GM18858 (cell line): ENCODE measurements around the gene UBE2U.
"Not testable (repeated sequence)": the region's sequence is repeated elsewhere in the genome, so short reads cannot be mapped to it uniquely, and the experiment has no call there.

Experiments used
- ATAC-seq: cut with Tn5 transposase; IDR thresholded peaks from one replicate; pipeline ENCODE4 v1.9.1; 2021; ENCODE audit not compliant: unreplicated experiment

The UBE2U gene

GRCh38 chr1:64239519-64239918 is 36.1 kb downstream of the UBE2U start:
- ATAC-seq: not testable (repeated sequence)

DNA sequence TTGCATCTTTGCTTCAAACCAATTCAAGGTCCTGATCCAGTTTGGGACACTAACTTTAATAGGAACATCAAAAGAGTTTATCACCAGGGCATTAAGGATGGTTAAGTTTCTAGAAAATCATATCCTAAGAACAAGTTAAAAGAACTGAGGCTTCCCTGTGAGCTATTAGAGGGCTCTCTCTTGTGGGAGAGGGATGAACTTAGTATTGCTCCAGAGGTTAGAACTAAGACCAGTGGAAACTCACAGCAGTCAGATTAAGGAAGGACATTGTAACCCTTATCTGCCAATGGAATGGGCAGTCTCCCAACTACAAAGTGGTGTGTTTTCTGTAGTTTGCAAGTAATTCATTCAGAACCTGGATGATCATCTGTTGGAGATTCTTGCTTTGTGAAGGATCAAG is 36.8 kb downstream of the UBE2U start:
- no peak for ATAC-seq

DNA sequence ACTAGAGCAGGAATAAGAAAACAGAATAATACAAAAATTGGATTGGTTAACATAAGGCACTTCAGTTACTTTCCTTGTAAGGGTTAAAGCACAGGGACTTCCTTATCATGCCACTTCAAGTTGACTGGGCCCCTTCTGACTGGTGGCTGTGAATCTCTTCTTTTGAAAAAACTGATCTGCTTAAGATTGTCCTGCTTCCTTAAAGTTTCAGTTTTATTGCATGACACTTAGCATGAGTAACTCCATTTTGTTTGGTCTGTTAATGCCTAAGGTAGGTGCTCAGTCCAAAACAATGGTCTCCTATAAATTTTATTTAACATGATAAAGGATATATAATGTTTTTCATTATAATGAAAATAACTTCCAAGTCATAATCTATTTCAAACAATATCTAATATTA is 37.6 kb downstream of the UBE2U start:
- ATAC-seq: no peak

GRCh38 chr1:64242895-64243756 is 39.7 kb downstream of the UBE2U start:
- no peak for ATAC-seq

DNA sequence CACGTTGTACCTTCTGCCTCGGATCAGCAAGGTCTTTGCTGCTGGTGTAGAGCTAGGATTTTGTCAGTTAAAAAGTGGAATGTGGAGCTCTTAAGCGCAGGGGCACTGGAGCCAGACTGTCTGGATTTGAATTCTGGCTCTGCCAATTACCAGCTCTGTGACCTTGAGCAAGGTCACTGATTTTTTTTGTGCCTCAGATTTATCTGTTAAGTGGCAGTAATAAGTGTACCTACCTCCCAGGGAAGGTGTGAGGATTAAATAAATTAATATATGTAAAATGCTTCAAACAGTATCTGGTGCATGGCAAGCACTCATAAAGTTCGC is 40.3 kb downstream of the UBE2U start:
- no peak for ATAC-seq

DNA sequence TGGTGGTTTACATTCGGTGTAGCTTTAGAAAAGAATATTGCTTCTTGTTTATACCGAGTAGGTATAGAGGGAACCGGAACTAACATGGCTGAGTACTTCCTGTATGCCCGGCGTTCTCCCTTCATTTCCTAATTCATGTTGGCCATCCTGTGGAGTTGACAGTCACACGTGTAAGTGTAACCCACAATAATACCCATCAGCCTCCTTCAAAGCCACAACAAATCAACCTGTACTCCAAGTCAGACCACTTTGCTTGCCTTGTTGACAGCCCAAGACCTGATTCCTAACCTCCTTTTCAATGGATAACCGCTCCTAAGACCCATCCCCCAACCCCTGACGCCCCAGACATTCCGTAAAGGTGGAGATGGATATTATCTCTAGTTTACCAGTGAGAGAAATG is 42.1 kb downstream of the UBE2U start:
- no peak for ATAC-seq

- no peak for ATAC-seq
These were observed 43.0 kb downstream of the UBE2U start for GRCh38 chr1:64246294-64246917.

- ATAC-seq: no peak
These were observed 44.6 kb downstream of the UBE2U start for GRCh38 chr1:64248065-64248464.

GRCh38 chr1:64250472-64250871 is 47.0 kb downstream of the UBE2U start:
- ATAC-seq: not testable (repeated sequence)

DNA sequence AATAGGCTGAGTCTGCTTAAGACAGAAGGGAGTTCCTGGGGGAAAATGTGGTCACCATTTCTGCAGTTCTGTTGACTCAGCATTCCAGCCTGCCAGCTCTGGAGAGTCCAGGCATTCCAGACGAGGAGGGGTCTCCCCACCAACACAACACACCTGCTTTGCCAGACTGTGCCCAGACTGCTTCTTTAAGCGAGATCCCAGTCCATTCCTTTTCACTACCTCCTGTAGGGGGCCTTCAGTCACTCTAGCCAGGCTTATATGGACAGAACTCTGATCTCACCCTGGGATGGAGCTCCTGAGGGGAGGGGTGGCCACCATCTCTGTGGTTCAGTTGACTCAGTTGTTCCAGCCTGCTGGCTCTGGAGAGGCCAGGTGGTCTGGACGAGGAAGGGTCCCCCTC is 48.5 kb downstream of the UBE2U start:
- ATAC-seq: no peak

DNA sequence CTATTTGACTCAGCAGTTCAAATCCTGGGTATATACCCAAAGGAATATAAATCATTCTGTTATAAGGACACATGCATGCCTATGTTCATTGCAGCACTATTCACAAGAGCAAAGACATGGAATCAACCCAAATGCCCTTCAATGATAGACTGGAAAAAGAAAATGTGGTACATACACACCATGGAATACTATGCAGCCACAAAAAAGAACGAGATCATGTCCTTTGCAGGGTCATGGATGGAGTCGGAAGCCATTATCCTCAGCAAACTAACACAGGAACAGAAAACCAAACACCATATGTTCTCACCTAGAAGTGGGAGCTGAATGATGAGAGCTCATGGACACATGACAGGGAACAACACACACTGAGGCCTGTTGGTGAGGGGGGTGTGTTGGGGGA is 53.8 kb downstream of the UBE2U start:
- ATAC-seq: not testable (repeated sequence)

- not testable (repeated sequence) for ATAC-seq
These were observed 55.0 kb downstream of the UBE2U start for GRCh38 chr1:64258444-64258843.

GRCh38 chr1:64263335-64263734 is 59.9 kb downstream of the UBE2U start:
- no peak for ATAC-seq

DNA sequence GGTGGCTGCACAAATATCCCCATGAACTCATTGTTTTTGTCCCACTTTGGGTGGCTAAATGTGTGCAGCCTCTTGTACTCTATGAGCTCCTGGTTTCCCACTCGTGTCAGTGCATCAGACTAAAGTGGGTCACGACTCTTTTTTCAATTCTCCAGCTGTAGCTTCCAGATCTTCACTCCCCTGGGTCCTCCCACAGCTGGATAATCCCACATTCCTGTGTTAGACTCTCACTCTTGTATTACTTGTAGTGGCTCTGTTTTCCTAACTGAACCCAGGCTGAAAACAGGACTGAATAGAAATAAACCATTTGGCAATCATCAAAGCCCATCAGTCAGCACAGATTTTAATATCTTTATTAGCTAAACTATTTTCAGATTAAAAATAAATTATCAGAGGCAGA is 60.4 kb downstream of the UBE2U start:
- no peak for ATAC-seq

- no peak for ATAC-seq
These were observed 61.7 kb downstream of the UBE2U start for GRCh38 chr1:64265141-64265540.

DNA sequence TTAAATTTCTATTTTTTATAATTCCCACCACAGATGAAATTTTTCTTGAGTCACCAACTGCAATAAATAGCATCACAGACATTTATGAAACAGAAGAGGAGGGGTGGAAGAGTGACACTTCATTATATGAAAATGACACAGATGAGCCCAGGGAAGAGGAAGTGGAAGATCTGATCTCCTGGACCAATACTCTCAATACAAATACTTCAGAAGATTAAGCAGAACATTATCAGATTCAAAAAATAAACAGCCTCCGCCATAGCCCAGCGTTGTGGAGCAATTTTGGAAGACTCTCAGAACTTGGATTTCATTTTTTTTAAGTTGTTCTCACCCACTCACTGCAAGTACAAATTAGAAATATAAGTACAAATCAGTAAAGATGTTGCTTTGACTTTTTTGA is 63.6 kb downstream of the UBE2U start:
- ATAC-seq: no peak

- no peak for ATAC-seq
These were observed 65.5 kb downstream of the UBE2U start for GRCh38 chr1:64268653-64269557.

DNA sequence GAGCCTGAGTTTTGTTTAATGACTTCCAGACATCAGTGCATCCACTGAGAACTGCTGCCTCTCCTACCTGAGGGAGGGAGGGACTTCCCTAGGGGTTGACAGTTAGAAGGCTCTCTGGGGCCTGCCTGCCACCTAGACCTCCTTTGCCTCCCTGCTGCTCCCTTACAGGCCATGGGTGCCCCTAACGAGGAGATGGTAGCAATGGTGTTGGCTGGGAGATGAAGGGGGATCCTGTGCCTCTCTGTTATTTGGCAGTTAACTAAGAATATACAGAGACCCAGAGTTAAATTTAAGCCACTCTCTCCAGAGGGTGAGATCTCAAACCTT is 66.1 kb downstream of the UBE2U start:
- ATAC-seq: no peak

DNA sequence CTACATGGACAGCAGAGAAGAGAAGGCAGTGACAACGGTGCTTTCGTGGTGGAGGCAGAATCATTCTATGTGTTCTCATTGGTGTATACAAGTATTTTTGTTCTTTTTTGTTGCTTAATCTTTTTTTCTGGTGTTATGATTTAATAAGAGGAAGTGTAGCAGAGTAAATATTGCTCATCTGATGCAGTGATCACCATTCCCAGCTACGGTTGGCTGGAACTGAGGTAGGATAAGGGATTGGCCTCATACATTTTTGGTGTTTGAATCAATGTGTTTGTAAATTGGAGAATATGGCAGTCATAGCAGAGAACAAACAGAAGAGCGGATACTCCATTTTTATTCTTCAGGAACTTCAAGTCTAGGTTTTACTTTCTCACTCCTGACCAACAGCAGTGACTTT is 76.6 kb downstream of the UBE2U start:
- ATAC-seq: no peak

GRCh38 chr1:64282351-64282750 is 78.9 kb downstream of the UBE2U start:
- ATAC-seq: no peak

- ATAC-seq: no peak
These were observed 83.6 kb downstream of the UBE2U start for GRCh38 chr1:64287071-64287470.

DNA sequence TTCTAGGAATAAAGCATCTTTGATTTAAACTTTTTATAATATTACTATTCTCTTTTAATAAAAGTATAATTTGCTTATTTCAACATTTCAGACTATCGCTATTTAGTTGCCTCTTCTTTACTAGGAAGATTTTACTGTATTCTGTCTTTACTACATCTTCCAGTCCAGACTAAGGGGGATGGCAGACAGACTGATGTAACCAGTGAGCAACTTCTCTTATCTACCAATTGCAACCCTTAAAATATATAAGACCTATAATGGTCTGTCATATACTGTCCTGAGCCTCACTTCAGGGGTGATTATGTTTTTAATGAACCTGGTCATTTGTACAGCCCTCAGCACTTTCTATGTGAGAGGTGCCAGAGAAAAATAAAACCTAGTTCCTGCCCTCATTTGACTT is 87.0 kb downstream of the UBE2U start:
- no peak for ATAC-seq
